Loucy (cell line): ENCODE results near the gene CCDC187.

Experiments used
- EZH2phosphoT487 ChIP-seq: fragments of 200-600 bp; IDR thresholded peaks from 2 replicates; pipeline ENCODE4 v1.6.1; 2018; ENCODE audit warnings: antibody characterized with exemption, mild to moderate bottlenecking, moderate library complexity, borderline replicate concordance
- TF ChIP-seq, protein P1 (sequence below): fragments of 200-600 bp; sonication (generic); conservative IDR thresholded peaks from 2 replicates; pipeline ENCODE4 v1.5.1; 2014; ENCODE audit warnings: mild to moderate bottlenecking, antibody characterized with exemption, low read length

DNA sequence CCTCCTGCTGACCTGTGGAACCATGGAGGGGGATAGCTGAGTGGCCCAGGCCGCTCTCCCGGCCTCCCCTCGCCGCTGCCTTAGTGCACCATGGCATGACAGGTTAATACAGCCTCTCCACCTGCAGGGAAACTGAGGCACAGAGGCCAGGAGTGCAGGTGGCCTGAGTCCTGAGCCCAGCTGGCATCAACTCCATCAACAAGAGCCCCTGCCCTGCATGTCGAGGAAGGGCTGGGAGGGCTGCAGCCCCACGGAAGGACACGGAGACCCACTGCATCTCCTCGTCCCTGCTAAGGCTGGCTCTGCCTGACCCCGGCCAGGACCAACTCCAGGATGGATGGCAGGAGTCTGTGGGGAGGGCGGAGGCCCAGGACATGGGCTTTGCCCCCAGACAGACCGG is 27.2 kb downstream of the CCDC187 start:
- TF ChIP-seq, protein P1, sequence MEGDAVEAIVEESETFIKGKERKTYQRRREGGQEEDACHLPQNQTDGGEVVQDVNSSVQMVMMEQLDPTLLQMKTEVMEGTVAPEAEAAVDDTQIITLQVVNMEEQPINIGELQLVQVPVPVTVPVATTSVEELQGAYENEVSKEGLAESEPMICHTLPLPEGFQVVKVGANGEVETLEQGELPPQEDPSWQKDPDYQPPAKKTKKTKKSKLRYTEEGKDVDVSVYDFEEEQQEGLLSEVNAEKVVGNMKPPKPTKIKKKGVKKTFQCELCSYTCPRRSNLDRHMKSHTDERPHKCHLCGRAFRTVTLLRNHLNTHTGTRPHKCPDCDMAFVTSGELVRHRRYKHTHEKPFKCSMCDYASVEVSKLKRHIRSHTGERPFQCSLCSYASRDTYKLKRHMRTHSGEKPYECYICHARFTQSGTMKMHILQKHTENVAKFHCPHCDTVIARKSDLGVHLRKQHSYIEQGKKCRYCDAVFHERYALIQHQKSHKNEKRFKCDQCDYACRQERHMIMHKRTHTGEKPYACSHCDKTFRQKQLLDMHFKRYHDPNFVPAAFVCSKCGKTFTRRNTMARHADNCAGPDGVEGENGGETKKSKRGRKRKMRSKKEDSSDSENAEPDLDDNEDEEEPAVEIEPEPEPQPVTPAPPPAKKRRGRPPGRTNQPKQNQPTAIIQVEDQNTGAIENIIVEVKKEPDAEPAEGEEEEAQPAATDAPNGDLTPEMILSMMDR = no peak
- TF ChIP-seq EZH2phosphoT487 = no peak
